ENCODE data around the gene BOLA3. TPM values are rescaled to one million over a fixed set of nuclear protein-coding genes. Genes with fewer than 3 reads are reported as not detected.

BOLA3 gene
- total and polyA plus RNA-seq, 10 of the 15 experiments (the other 5 are each of a cell fraction or from before 2014, with no cell fraction given) = 62.6 to 300 (median 134) TPM

DNA sequence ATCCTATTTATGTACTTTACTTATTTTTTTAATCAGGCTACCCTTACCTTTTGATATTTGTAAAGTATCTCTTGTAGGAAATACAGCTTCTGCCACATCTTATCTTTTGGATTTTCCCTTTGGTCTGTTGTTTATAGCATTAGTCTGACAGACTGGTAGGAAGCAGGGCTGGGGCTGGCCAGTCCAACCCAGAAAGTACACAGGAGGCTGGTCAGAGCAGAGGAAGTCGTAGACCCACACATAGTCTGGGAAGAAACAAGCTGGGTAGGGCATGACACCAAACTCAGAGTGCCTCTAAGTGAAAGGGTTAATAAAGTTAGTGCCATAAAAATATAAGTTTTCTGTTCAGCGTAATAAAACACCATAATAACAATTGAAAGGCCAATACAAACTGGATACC, 51.7 kb downstream of the BOLA3 start:
- no peak for FAIRE-seq
- TF ChIP-seq, protein P1, sequence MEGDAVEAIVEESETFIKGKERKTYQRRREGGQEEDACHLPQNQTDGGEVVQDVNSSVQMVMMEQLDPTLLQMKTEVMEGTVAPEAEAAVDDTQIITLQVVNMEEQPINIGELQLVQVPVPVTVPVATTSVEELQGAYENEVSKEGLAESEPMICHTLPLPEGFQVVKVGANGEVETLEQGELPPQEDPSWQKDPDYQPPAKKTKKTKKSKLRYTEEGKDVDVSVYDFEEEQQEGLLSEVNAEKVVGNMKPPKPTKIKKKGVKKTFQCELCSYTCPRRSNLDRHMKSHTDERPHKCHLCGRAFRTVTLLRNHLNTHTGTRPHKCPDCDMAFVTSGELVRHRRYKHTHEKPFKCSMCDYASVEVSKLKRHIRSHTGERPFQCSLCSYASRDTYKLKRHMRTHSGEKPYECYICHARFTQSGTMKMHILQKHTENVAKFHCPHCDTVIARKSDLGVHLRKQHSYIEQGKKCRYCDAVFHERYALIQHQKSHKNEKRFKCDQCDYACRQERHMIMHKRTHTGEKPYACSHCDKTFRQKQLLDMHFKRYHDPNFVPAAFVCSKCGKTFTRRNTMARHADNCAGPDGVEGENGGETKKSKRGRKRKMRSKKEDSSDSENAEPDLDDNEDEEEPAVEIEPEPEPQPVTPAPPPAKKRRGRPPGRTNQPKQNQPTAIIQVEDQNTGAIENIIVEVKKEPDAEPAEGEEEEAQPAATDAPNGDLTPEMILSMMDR (IDR thresholded peaks at IDR 0.05 in 2 of 3, conservative IDR thresholded peaks at IDR 0.05 in 1 of 3; ENCODE audit: control insufficient read depth in 2 of 3, extremely low read depth in 1 of 3, insufficient read depth in 1 of 3, low read depth in 3 of 3, low read length in 3 of 3) = no peak
- TF ChIP-seq RAD51 (IDR thresholded peaks at IDR 0.05) = no peak
- no peak for TF ChIP-seq ZZZ3 (IDR thresholded peaks at IDR 0.05; ENCODE audit: control insufficient read depth, insufficient read length, low read depth)
- TF ChIP-seq NFIC (IDR thresholded peaks at IDR 0.05; ENCODE audit: low read depth, low read length) = no peak
- no peak for TF ChIP-seq ZNF384 (IDR thresholded peaks at IDR 0.05; ENCODE audit: borderline replicate concordance, low read depth, low read length)
- no peak for TF ChIP-seq ZBED1 (IDR thresholded peaks at IDR 0.05; ENCODE audit: borderline replicate concordance)
- TF ChIP-seq MAX (IDR thresholded peaks at IDR 0.05; ENCODE audit: low read depth, low read length) = no peak
- TF ChIP-seq, protein P2, sequence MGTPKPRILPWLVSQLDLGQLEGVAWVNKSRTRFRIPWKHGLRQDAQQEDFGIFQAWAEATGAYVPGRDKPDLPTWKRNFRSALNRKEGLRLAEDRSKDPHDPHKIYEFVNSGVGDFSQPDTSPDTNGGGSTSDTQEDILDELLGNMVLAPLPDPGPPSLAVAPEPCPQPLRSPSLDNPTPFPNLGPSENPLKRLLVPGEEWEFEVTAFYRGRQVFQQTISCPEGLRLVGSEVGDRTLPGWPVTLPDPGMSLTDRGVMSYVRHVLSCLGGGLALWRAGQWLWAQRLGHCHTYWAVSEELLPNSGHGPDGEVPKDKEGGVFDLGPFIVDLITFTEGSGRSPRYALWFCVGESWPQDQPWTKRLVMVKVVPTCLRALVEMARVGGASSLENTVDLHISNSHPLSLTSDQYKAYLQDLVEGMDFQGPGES (IDR thresholded peaks at IDR 0.05) = no peak
- TF ChIP-seq SUPT20H (IDR thresholded peaks at IDR 0.05; ENCODE audit: borderline replicate concordance, control insufficient read depth, low read depth, low read length) = no peak
- TF ChIP-seq SRF (IDR thresholded peaks at IDR 0.05; ENCODE audit: low read depth in 2 of 2, low read length in 2 of 2) = no peak
- TF ChIP-seq SPI1 (IDR thresholded peaks at IDR 0.05; ENCODE audit: borderline replicate concordance, insufficient read depth, low read depth, low read length) = no peak
- no peak for TF ChIP-seq RUNX3 (IDR thresholded peaks at IDR 0.05; ENCODE audit: low read length)
- no peak for TF ChIP-seq ZNF207 (IDR thresholded peaks at IDR 0.05; ENCODE audit: borderline replicate concordance)
- no peak for TF ChIP-seq BACH1 (IDR thresholded peaks at IDR 0.05; ENCODE audit: borderline replicate concordance)
- no peak for TF ChIP-seq NFYA (IDR thresholded peaks at IDR 0.05; ENCODE audit: borderline replicate concordance, low read depth, low read length)
- TF ChIP-seq NFYB (IDR thresholded peaks at IDR 0.05; ENCODE audit: insufficient read depth, low read depth, low read length) = no peak
- BruUV-seq (replicated peaks) = no TSS peak
- no peaks in the 10 kb centered on the region for H3K27me3 ChIP-seq (replicated peaks in 1 of 2; ENCODE audit: control insufficient read depth in 2 of 2, insufficient read depth in 2 of 2, low read length in 1 of 2)
- ChIA-PET SMC1A (ENCODE audit: uncharacterized antibody, unreplicated experiment) (no interaction called here), POLR2A (interaction anchor here (0.7 kb wide), 1 partner anchor 8 kb away, joined by 3 read pairs; no protein-coding TSS in a partner anchor), CTCF (no interaction called here), RAD21 (ENCODE audit: unreplicated experiment) (no interaction called here)
- peaks cover 33 to 47% of the 10 kb centered on the region in 2 experiments for H3K36me3 ChIP-seq (ENCODE audit: control insufficient read depth in 2 of 2, insufficient read depth in 2 of 2, low read length in 1 of 2)
- no peaks in the 10 kb centered on the region for H3K4me1 ChIP-seq (ENCODE audit: control insufficient read depth, insufficient read depth, low read length)
- no peak for ATAC-seq
- DNase-seq (ENCODE audit: low read depth, low spot score) = no peak
- no peak overlapping the region for H2AFZ ChIP-seq (ENCODE audit: control insufficient read depth, low read depth, low read length)
- in situ Hi-C loops (cut with MboI) (no loop called here), intact Hi-C loops (cut with micrococcal nuclease; ENCODE audit: unreplicated experiment) (no loop called here)
- no peak overlapping the region for H3K4me2 ChIP-seq (ENCODE audit: control insufficient read depth, insufficient read depth)
- H3K79me2 ChIP-seq (ENCODE audit: control insufficient read depth, insufficient read depth, low read length) = no peaks in the 10 kb centered on the region
- H3K27ac ChIP-seq (ENCODE audit: control insufficient read depth, insufficient read depth) = no peak overlapping the region
- 95% methylated on average over 2 of the region's 2 CpGs for WGBS (ENCODE audit: insufficient coverage, insufficient replicate concordance, low lambda C conversion rate, missing lambda C conversion rate)
- no peak overlapping the region for H3K4me3 ChIP-seq
- H3K9me3 ChIP-seq (replicated peaks; ENCODE audit: control insufficient read depth, insufficient read depth, low read length) = no peaks in the 10 kb centered on the region
- H3K9ac ChIP-seq (ENCODE audit: control insufficient read depth, insufficient read depth, low read length) = no peak overlapping the region
- no peaks in the 10 kb centered on the region for H4K20me1 ChIP-seq (ENCODE audit: control insufficient read depth, insufficient read depth)
